Gastroesophageal sphincter (tissue), 3 donors: ENCODE results near the gene RPL27A.

Experiments
- CTCF ChIP-seq, 4 experiments: fragments of 200-600 bp in 2 of 4; fragments of 450-650 bp in 2 of 4; sonication (generic) in 1 of 4; IDR thresholded peaks; one replicate each; pipeline ENCODE4 v1.5.1; 2017 to 2019; ENCODE audit warnings: antibody characterized with exemption in 4 of 4, mild to moderate bottlenecking in 2 of 4, moderate library complexity in 2 of 4
- EP300 ChIP-seq: sonication (generic); formaldehyde crosslinking; IDR thresholded peaks from one replicate; pipeline ENCODE4 v1.6.1; 2017; ENCODE audit warnings: antibody characterized with exemption, mild to moderate bottlenecking
- POLR2A ChIP-seq, 2 donors: fragments of 450-650 bp; IDR thresholded peaks; one replicate each; pipeline ENCODE4 v1.6.1; 2017; ENCODE audit warnings: antibody characterized with exemption in 2 of 2, mild to moderate bottlenecking in 2 of 2, moderate library complexity in 1 of 2
- POLR2AphosphoS5 ChIP-seq: sonication (generic); formaldehyde crosslinking; IDR thresholded peaks from one replicate; pipeline ENCODE4 v1.6.1; 2017; ENCODE audit warnings: antibody characterized with exemption

- TF ChIP-seq POLR2AphosphoS5 (no peak), POLR2A (IDR thresholded peaks at IDR 0.05) (no peak), CTCF (IDR thresholded peaks at IDR 0.05) (no peak), EP300 (no peak)
Observed at GRCh38 chr11:8683115-8683807, 669 bp downstream of the RPL27A start.
